ENCODE results near the gene C6orf15.

The C6orf15 gene

DNA sequence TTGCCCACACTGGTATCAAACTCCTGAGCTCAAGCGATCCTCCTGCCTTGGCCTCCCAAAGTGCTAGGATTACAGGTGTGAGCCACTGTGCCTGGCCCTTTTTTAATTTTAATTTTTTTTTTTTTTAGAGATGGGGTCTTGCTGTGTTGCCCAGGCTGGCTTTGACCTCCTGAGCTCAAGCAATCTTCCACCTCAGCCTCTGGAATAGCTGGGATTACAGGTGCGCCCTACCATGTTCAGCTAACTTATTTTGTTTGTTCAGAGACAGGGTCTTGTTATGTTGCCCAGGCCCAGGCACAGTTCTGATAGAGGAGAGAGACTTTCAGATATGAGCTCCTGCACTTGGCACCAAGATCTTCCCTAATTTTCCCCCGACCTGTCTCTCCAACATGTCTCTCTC lies 18.4 kb upstream of the C6orf15 start:
- H3K36me3 ChIP-seq (ENCODE audit: control insufficient read depth, insufficient read depth, low read length) = no peaks in the 10 kb centered on the region
- H3K4me3 ChIP-seq (ENCODE audit: low read depth, low read length) = no peak overlapping the region
- no peaks in the 10 kb centered on the region for H3K9me3 ChIP-seq (ENCODE audit: control insufficient read depth, insufficient read depth, low read depth, low read length)
- H3K4me1 ChIP-seq (ENCODE audit: control insufficient read depth, insufficient read depth, low read length) = peaks cover 19% of the 10 kb centered on the region; the same call in 1 of the 2 replicates
- H3K27me3 ChIP-seq (ENCODE audit: control insufficient read depth, insufficient read depth, low read length) = no peaks in the 10 kb centered on the region
- H3K9ac ChIP-seq (ENCODE audit: low read length) = no peak overlapping the region
- H3K27ac ChIP-seq (ENCODE audit: low read depth, low read length) = no peak overlapping the region

DNA sequence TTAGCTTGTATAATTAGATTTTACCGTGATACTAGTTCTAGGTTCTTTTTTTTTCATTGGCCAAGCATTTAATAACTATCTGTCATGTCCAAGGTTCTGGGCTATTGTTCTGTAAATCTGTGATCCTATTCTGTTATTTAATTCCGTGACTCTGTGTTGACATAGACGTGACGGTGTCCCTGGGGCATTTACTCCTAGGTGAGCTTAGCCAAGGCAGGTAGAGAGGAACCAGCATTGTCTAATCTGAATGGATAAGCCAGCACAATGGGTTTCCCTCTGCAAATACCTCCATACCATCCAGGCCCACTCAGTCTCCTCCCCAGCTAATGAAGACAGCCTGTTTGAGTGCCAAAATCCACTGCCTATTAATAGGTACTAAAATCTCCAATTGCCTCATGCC lies 16.8 kb upstream of the C6orf15 start:
- no peaks in the 10 kb centered on the region for H3K9me3 ChIP-seq (ENCODE audit: control insufficient read depth, insufficient read depth, low read depth, low read length)

DNA sequence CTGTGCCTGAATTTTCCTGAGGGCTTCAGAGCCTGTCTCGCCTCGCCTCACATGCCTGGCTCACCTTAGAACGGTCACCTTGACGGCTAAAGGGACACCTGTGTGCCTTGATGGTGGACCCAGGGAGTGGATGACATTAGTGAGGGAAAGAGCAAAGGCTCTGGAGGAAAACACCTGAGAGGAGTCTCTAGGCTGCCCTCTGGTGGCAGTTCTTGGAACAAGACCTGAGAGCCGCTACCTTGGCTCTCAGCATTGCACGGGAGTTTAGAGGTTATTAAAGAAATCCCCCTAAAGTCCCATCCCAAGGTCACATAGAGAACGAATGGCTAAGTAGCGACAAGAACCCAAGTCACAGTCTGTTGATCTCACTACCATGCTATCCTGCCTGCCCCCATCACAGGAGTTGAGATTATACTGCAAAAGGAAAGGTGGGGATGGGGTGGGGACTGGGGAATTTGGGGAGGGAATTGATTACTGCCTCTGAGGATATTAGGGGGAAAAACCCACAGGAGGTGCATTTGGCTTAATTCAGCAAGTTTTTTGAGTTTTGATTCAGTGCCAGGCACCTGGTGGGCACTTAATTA lies 15.8 kb upstream of the C6orf15 start:
- Histone ChIP-seq H3K9ac (ENCODE audit: low read length) (no peak overlapping the region), H3K27ac (ENCODE audit: low read depth, low read length) (no peak overlapping the region), H3K4me1 (ENCODE audit: control insufficient read depth, insufficient read depth, low read length) (peaks cover 27% of the 10 kb centered on the region; the same call in 1 of the 2 replicates), H3K4me3 (ENCODE audit: low read depth, low read length) (no peak overlapping the region), H3K9me3 (ENCODE audit: control insufficient read depth, insufficient read depth, low read depth, low read length) (no peaks in the 10 kb centered on the region), H3K36me3 (ENCODE audit: control insufficient read depth, insufficient read depth, low read length) (no peaks in the 10 kb centered on the region), H3K27me3 (ENCODE audit: control insufficient read depth, insufficient read depth, low read length) (no peaks in the 10 kb centered on the region)

More for the DNA sequence above, 16.8 kb upstream of the C6orf15 start:
- H3K27ac ChIP-seq (ENCODE audit: low read depth, low read length) = no peak overlapping the region
- H3K4me1 ChIP-seq (ENCODE audit: control insufficient read depth, insufficient read depth, low read length) = peaks cover 27% of the 10 kb centered on the region; the same call in 1 of the 2 replicates
- no peak overlapping the region for H3K4me3 ChIP-seq (ENCODE audit: low read depth, low read length)
- no peaks in the 10 kb centered on the region for H3K27me3 ChIP-seq (ENCODE audit: control insufficient read depth, insufficient read depth, low read length)
- H3K36me3 ChIP-seq (ENCODE audit: control insufficient read depth, insufficient read depth, low read length) = no peaks in the 10 kb centered on the region
- H3K9ac ChIP-seq (ENCODE audit: low read length) = no peak overlapping the region

DNA sequence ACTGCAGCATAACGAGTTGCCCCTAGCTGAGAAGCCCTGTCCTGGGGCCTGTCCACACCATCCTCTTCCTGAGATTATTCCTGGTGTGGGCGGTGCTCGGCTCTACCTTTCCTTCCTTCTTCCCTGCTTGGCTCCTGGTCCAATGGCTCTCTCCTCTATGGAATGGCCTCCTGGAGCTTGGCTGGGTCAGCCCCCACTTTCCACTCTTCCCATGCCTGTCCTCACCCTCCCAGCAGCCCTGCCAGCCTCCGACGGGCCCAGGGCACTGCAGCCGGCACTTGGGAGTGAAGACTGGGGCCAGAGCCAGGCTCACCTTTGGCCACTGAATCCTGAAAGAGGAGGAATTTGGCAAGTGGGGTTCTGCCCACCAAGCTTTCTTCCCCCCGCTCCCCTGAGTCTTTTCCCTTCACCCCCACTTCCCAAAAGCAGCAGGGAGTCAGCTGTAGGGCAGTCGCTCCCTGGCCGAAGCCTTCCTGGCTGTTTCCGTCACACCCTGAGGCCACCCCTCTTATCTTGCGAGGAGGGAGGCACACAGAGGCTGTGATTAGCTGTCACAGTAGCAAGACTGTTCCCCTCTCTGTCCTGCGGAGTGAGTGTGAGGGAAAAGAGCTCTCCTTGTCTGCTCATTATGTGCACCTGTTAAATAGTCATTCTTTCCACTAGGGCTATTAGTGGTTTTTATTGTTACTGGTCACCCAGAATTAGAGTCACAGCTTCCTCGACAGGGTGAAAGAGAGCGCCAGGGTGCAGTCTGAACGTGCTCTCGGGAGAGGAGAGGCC lies 14.2 kb upstream of the C6orf15 start:
- H3K4me1 ChIP-seq (ENCODE audit: control insufficient read depth, insufficient read depth, low read length) = peaks cover 20% of the 10 kb centered on the region; the same call in 1 of the 2 replicates
- H3K4me3 ChIP-seq (ENCODE audit: low read depth, low read length) = no peak overlapping the region
- no peak overlapping the region for H3K9ac ChIP-seq (ENCODE audit: low read length)
- H3K9me3 ChIP-seq (ENCODE audit: control insufficient read depth, insufficient read depth, low read depth, low read length) = no peaks in the 10 kb centered on the region
- H3K27me3 ChIP-seq (ENCODE audit: control insufficient read depth, insufficient read depth, low read length) = no peaks in the 10 kb centered on the region
- no peaks in the 10 kb centered on the region for H3K36me3 ChIP-seq (ENCODE audit: control insufficient read depth, insufficient read depth, low read length)
- no peak overlapping the region for H3K27ac ChIP-seq (ENCODE audit: low read depth, low read length)

DNA sequence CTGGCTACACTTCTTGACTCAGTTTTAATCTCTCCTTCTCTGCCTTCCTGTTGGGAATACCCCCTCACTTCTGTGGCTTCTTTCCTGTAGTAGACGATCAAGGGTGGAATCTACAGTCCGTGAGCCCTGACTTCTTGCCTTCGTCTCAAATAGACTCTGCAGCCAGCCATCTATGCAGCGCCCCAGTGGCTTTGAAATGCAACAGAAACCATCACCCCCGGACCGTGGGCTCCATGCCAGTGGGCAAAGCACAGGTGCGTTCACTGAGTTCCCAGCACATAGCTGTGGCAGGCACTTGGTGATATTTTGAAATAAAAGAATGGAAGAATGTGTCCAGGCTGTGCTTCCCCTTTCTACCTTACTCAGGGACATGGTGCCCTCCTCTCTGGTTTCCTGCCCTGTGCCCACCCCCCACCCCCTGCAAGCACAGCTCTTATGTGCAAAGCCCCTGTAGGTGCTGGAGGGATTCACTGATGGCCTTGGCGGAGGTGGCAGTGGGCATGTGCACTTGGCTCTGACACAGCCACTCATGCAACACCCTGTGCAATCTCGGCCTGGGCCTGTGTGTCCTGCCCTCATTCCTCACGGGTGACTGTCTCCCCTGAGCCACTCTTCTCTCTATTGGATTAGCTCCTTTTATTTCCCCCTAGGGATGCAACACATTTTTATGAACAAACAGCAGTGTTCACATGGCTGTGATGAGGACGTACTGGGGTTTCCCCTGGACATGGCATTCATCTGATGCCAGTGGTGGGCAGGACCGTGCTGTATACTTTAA lies 13.4 kb upstream of the C6orf15 start:
- Histone ChIP-seq H3K27me3 (ENCODE audit: control insufficient read depth, insufficient read depth, low read length) (no peaks in the 10 kb centered on the region), H3K36me3 (ENCODE audit: control insufficient read depth, insufficient read depth, low read length) (no peaks in the 10 kb centered on the region), H3K27ac (ENCODE audit: low read depth, low read length) (no peak overlapping the region), H3K9ac (ENCODE audit: low read length) (no peak overlapping the region), H3K9me3 (ENCODE audit: control insufficient read depth, insufficient read depth, low read depth, low read length) (no peaks in the 10 kb centered on the region), H3K4me3 (ENCODE audit: low read depth, low read length) (no peak overlapping the region), H3K4me1 (ENCODE audit: control insufficient read depth, insufficient read depth, low read length) (peaks cover 19% of the 10 kb centered on the region; the same call in 1 of the 2 replicates)

DNA sequence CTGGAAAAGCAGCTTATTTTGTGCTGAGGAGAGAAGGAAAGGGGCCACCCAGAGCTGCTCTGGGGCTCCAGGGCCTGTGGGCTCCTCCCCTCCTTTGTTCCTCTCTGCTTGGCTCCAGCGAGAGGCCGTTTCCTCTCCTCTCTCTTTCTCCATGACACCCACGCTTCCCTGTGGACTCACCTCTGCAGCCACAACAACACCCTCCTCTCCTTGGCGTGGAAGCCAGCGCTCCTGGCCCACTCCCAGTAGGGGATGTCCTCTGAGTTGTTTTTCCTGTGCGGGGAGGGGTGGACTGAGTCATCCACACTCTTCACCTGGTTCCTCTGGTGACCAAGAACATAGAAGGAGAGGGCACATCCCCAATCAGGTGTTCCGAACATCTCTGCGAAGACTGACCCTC lies 12.8 kb upstream of the C6orf15 start:
- Histone ChIP-seq H3K27ac (ENCODE audit: low read depth, low read length) (no peak overlapping the region), H3K27me3 (ENCODE audit: control insufficient read depth, insufficient read depth, low read length) (no peaks in the 10 kb centered on the region), H3K4me1 (ENCODE audit: control insufficient read depth, insufficient read depth, low read length) (peaks cover 19% of the 10 kb centered on the region; the same call in 1 of the 2 replicates), H3K9me3 (ENCODE audit: control insufficient read depth, insufficient read depth, low read depth, low read length) (no peaks in the 10 kb centered on the region), H3K9ac (ENCODE audit: low read length) (no peak overlapping the region), H3K36me3 (ENCODE audit: control insufficient read depth, insufficient read depth, low read length) (no peaks in the 10 kb centered on the region), H3K4me3 (ENCODE audit: low read depth, low read length) (no peak overlapping the region)

DNA sequence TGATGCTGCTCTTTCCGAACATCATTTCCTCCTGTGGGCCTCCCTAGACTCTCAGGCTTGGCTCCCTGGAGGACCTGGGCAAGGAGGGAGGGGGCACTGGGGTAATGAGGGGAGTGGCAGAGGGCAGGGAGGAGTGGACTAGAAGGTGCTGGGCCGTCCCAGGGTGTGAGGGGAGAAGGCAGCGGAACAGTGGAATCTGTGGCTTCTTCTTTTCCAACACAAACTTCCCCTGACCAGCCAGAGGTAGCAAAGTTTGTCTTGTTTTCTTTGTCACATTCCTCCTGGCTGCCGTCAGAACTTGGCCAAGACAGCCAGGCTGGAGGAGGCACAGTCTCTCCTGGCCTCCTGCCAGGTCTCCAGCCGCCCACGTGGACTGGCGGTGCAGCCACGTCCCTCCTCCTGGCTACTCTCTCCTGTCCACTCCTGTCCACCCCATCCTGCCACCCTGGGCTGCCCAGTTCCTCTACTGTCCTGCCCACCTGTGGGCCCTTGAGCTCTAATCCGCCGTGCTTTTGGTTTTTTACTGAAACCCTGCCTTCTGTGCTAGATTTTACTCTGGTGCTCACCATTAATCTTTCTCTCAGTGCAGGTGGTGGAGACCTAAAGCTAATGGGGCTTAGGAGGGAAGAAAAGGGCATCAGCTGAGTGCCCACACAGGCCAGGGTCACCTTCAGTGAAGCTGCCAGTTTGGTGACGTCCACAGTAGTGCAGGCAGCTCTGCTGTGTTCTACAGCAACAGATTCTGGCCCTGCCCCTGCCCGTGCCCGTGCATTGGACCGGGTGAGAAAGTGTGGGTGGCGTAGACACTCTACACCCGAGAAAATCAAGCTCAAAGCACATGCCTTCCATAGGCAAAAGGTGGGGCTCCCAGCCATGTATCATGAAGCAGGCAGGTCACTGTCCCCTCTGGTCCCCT lies 10.7 kb upstream of the C6orf15 start:
- Histone ChIP-seq H3K4me1 (ENCODE audit: control insufficient read depth, insufficient read depth, low read length) (peaks cover 19% of the 10 kb centered on the region; the same call in 1 of the 2 replicates), H3K9me3 (ENCODE audit: control insufficient read depth, insufficient read depth, low read depth, low read length) (no peaks in the 10 kb centered on the region), H3K36me3 (ENCODE audit: control insufficient read depth, insufficient read depth, low read length) (no peaks in the 10 kb centered on the region), H3K27me3 (ENCODE audit: control insufficient read depth, insufficient read depth, low read length) (no peaks in the 10 kb centered on the region), H3K27ac (ENCODE audit: low read depth, low read length) (no peak overlapping the region), H3K4me3 (ENCODE audit: low read depth, low read length) (no peak overlapping the region), H3K9ac (ENCODE audit: low read length) (no peak overlapping the region)

DNA sequence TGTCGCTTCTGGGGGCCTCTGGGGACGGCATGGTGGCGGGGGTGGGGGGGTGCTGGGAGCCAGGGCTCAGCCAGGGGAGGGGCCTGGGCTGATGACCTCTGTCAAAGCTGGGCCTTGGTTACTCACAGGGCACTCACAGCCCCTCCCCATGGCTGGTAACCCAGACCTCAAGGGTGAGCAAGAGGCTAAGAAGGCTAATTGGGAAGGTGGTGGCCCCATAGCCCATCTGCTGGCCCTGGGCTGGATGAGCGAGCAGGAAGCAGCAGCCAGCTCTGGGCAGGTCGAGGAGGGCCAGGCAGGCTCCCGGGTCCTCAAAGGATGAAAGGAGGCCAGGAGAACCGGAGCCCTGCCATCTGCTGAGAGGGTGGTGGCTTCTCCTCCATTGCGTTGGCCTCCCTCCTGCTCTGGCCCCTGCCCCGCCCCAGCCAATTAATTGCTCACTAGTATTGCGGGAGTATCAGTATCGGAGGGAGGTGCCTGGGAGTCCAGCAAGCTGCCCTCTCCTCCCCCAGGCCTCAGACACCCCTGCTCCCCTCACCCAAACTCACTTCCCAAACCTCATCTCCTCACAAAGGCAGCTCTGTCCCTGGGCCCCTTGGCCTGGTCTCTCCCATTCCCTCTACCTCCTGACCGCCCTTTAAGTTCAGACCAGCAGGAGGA lies 8.9 kb upstream of the C6orf15 start:
- H3K27ac ChIP-seq (ENCODE audit: low read depth, low read length) = no peak overlapping the region
- H3K36me3 ChIP-seq (ENCODE audit: control insufficient read depth, insufficient read depth, low read length) = no peaks in the 10 kb centered on the region
- H3K9me3 ChIP-seq (ENCODE audit: control insufficient read depth, insufficient read depth, low read depth, low read length) = no peaks in the 10 kb centered on the region
- H3K27me3 ChIP-seq (ENCODE audit: control insufficient read depth, insufficient read depth, low read length) = no peaks in the 10 kb centered on the region
- H3K4me3 ChIP-seq (ENCODE audit: low read depth, low read length) = no peak overlapping the region
- H3K4me1 ChIP-seq (ENCODE audit: control insufficient read depth, insufficient read depth, low read length) = peaks cover 15% of the 10 kb centered on the region; the same call in 1 of the 2 replicates
- H3K9ac ChIP-seq (ENCODE audit: low read length) = no peak overlapping the region

DNA sequence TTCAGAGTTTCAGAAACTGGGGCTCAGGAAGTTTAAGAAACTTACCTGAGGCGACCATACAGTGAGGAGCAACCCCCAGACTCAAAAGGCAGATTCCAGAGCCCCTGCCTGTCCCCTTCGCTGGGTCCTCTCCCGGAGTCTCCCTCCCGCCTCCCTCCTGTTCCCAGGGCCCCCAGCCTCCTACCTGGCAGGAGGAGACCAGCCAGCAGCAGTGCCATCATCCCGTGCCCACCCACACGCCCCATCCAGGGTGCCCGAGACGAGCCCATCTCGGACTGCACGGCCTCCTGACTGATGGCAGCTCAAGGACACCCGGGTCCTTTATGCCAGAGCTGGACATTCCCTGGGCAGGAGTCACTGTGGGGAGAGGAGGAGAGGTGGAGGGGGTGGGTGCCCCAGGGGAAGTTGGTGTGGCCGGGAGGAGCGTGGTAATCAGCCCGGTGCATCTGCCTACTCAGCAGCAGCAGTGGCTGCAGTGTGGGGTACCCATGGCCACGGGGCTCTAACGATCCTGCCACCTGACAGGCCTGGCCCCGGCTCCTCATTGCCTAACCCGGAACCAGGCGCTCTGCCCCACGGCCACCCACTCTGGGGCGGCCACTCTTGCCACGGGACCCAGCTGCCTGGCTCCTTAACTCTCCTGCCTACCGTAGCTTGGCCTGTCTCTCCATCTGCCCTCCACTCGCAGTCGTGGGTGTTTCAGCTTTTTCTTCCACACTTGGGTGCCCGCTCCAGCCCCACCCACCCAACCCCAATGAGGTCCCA lies 8.0 kb upstream of the C6orf15 start, which contains the start of gene CDSN:
Gene CDSN, minus strand, starts transcription at position 296 of the 765 bp plus-strand sequence. Its CDS starts 27 bp downstream, at position 269.
- Histone ChIP-seq H3K27ac (ENCODE audit: low read depth, low read length) (no peak within 1 kb of the TSS), H3K36me3 (ENCODE audit: control insufficient read depth, insufficient read depth, low read length) (no peaks in the 10 kb centered on the region), H3K9me3 (ENCODE audit: control insufficient read depth, insufficient read depth, low read depth, low read length) (no peaks in the 10 kb centered on the region), H3K9ac (ENCODE audit: low read length) (no peak within 1 kb of the TSS), H3K4me3 (ENCODE audit: low read depth, low read length) (no peak within 1 kb of the TSS), H3K4me1 (ENCODE audit: control insufficient read depth, insufficient read depth, low read length) (peaks cover 11% of the 10 kb centered on the region; the same call in 1 of the 2 replicates), H3K27me3 (ENCODE audit: control insufficient read depth, insufficient read depth, low read length) (no peaks in the 10 kb centered on the region)

All from HUES6 (cell line).